Kidney (tissue), 14 donors: ENCODE results near the gene UBAP1L. TPM values are rescaled to one million over a fixed set of nuclear protein-coding genes. Genes with fewer than 3 reads are reported as not detected.

ENCODE experiments used
- DNase-seq, 5 donors: peaks; one replicate each; pipeline ENCODE4 v3.0.0-alpha.2; 2013 to 2020
- FAIRE-seq: peaks from 2 replicates; lab custom pipeline; 2012; peaks lifted over from hg19 to GRCh38; lab: Jason Lieb, UNC
- H3K27ac ChIP-seq, 2 donors: one replicate each; pipeline ENCODE4 v1.7.0; 2013; ENCODE audit warnings: low read depth in 2 of 2, low read length in 2 of 2, inconsistent platforms in 1 of 2
- H3K27me3 ChIP-seq: one replicate; pipeline ENCODE4 v1.7.1; 2013; ENCODE audit warnings: low read length, inconsistent platforms; ENCODE audit not compliant: control insufficient read depth, insufficient read depth
- H3K36me3 ChIP-seq, 3 donors: one replicate each; pipeline versions ENCODE4 v1.7.0 to v1.7.1; 2013; ENCODE audit warnings: low read length in 3 of 3, control low read depth in 1 of 3, inconsistent platforms in 1 of 3; ENCODE audit not compliant: insufficient read depth in 3 of 3, control insufficient read depth in 2 of 3
- H3K4me1 ChIP-seq, 3 donors: one replicate each; pipeline versions ENCODE4 v1.7.0 to v1.7.1; 2013; ENCODE audit warnings: low read length in 3 of 3, inconsistent platforms in 1 of 3, low read depth in 1 of 3; ENCODE audit not compliant: control insufficient read depth in 2 of 3, insufficient read depth in 2 of 3
- H3K4me3 ChIP-seq, 3 donors: one replicate each; pipeline versions ENCODE4 v1.7.0 to v1.8.1; 2013; ENCODE audit warnings: low read length in 3 of 3, control low read depth in 1 of 3, inconsistent platforms in 1 of 3
- H3K9ac ChIP-seq, 3 donors: one replicate each; pipeline versions ENCODE4 v1.7.0 to v1.7.1; 2013; ENCODE audit warnings: low read length in 3 of 3, control low read depth in 1 of 3, inconsistent platforms in 1 of 3
- H3K9me3 ChIP-seq, 3 donors: one replicate each; pipeline versions ENCODE4 v1.7.0 to v1.7.1; 2013; ENCODE audit warnings: low read length in 3 of 3, control low read depth in 1 of 3, inconsistent platforms in 1 of 3; ENCODE audit not compliant: control insufficient read depth in 2 of 3, insufficient read depth in 1 of 3
- intact Hi-C: fragments of 100-400 bp; cut with DNase I; formaldehyde crosslinking; loops from one replicate; pipeline ENCODE4 v1.11.1; 2022
- polyA plus RNA-seq: library from polyadenylated mRNA; stranded (reverse); fragments of 350-450 nt; fragmentation: Illumina TruSeq; extraction: RNeasy Lipid Tissue Mini Kit (QIAGEN cat#74804); gene quantifications from one replicate; pipeline ENCODE4 v1.2.3, GENCODE V29; 2014; ENCODE audit warnings: low read depth, low replicate concordance; ENCODE audit not compliant: insufficient read depth
- total RNA-seq: library from RNA; stranded (reverse); fragmentation: NEBNext Ultra II Directional; extraction: Animal tissue kit (Norgen Biotek cat#: 25700); gene quantifications from one replicate; pipeline ENCODE4 v1.2.1, GENCODE V29; 2021
- TF ChIP-seq, protein P1 (sequence below): IDR thresholded peaks from 3 replicates; pipeline ENCODE4 v1.5.1; 2012; ENCODE audit warnings: mild to moderate bottlenecking, moderate library complexity, borderline replicate concordance; ENCODE audit not compliant: insufficient read depth; ENCODE audit errors: extremely low read depth
- donor health status: control.
- donor health status: control.
- donor health status: control.
- donor health status: control.
- donor health status: control.
- donor health status: DM: yes; HTN: yes; CAD: no.
- donor health status: Normal renal cell carcinoma (clear cell type).

UBAP1L gene
- total and polyA plus RNA-seq, 2 donors from 2014 or later: 2.1 to 5.4 TPM

GRCh38 chr15:65110676-65111292, 4.2 kb downstream of the UBAP1L start:
- Histone ChIP-seq H3K4me1 (no peaks in the 10 kb centered on the region), H3K27me3 (no peaks in the 10 kb centered on the region), H3K4me3 (no peak overlapping the region), H3K9ac (no peak overlapping the region), H3K9me3 (no peaks in the 10 kb centered on the region), H3K27ac (no peak overlapping the region), H3K36me3 (peaks cover 2 to 21% (median 8%) of the 10 kb centered on the region in 3 donors)
- intact Hi-C loops: no loop called here
- TF ChIP-seq, protein P1, sequence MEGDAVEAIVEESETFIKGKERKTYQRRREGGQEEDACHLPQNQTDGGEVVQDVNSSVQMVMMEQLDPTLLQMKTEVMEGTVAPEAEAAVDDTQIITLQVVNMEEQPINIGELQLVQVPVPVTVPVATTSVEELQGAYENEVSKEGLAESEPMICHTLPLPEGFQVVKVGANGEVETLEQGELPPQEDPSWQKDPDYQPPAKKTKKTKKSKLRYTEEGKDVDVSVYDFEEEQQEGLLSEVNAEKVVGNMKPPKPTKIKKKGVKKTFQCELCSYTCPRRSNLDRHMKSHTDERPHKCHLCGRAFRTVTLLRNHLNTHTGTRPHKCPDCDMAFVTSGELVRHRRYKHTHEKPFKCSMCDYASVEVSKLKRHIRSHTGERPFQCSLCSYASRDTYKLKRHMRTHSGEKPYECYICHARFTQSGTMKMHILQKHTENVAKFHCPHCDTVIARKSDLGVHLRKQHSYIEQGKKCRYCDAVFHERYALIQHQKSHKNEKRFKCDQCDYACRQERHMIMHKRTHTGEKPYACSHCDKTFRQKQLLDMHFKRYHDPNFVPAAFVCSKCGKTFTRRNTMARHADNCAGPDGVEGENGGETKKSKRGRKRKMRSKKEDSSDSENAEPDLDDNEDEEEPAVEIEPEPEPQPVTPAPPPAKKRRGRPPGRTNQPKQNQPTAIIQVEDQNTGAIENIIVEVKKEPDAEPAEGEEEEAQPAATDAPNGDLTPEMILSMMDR: no peak
- DNase-seq: no peak
- FAIRE-seq: no peak

GRCh38 chr15:65106011-65106590, 8.9 kb downstream of the UBAP1L start:
- TF ChIP-seq, protein P1: no peak
- peaks cover 0 to 3% (median 0%) of the 10 kb centered on the region in 3 donors for H3K4me1 ChIP-seq
- FAIRE-seq: no peak
- no peak overlapping the region for H3K4me3 ChIP-seq
- no peak for DNase-seq
- peaks cover 0 to 4% (median 3%) of the 10 kb centered on the region in 3 donors for H3K36me3 ChIP-seq
- H3K27me3 ChIP-seq: no peaks in the 10 kb centered on the region
- intact Hi-C loops: no loop called here
- H3K9ac ChIP-seq: no peak overlapping the region
- no peaks in the 10 kb centered on the region for H3K9me3 ChIP-seq
- H3K27ac ChIP-seq: no peak overlapping the region

DNA sequence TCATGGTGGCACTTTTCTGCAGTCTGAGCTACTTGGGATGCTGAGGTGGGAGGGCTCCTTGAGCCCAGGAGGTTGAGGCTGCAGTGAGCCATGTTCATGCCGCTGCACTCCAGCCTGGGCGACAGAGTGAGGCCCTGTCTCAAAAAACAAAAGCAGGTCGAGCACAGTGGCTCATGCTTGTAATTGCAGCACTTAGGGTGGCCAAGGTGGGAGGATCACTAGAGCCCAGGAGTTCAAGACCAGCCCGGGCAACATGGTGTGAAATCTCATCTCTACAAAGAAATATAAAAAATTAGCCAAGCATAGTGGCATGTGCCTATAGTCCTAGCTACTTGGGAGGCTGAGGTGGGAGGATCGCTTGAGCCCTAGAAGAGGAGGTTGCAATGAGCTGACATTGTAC, 10.0 kb downstream of the UBAP1L start:
- H3K4me3 ChIP-seq: no peak overlapping the region
- peaks cover 0 to 4% (median 0%) of the 10 kb centered on the region in 3 donors for H3K4me1 ChIP-seq
- FAIRE-seq (no peak), DNase-seq (no peak)
- intact Hi-C loops: no loop called here
- TF ChIP-seq, protein P1: no peak
- no peaks in the 10 kb centered on the region for H3K9me3 ChIP-seq
- no peak overlapping the region for H3K9ac ChIP-seq
- peaks cover 0 to 4% (median 3%) of the 10 kb centered on the region in 3 donors for H3K36me3 ChIP-seq
- H3K27ac ChIP-seq: no peak overlapping the region
- H3K27me3 ChIP-seq: no peaks in the 10 kb centered on the region
